Omental fat pad (tissue), 4 donors: Measurements from ENCODE around the gene SLC22A7. TPM values are rescaled to one million over a fixed set of nuclear protein-coding genes. Genes with fewer than 3 reads are reported as not detected.
"Not testable (repeated sequence)": the region's sequence is repeated elsewhere in the genome, so short reads cannot be mapped to it uniquely, and the experiment has no call there.

Source experiments
- ATAC-seq: fragments of 150-250 bp; one replicate; pipeline ENCODE4 v1.9.1; 2016; ENCODE audit warnings: mild to moderate bottlenecking, moderate library complexity; ENCODE audit not compliant: low FRiP score
- DNase-seq: peaks from one replicate; pipeline ENCODE4 v3.0.0-alpha.2; 2019; ENCODE audit warnings: low spot score
- small RNA-seq: library from RNA; depleted of rRNA; stranded (forward); fragments of <200 nt; gene quantifications from one replicate; pipeline ENCODE3, GENCODE V24; 2016
- total RNA-seq, 4 donors: library from RNA; depleted of rRNA; stranded (reverse); fragments of >200 nt; gene quantifications; one replicate each; pipeline ENCODE4 v1.1.0, GENCODE V29; 2016
- TF ChIP-seq, protein P1 (sequence below), 3 donors: fragments of 450-650 bp; IDR thresholded peaks; one replicate each; pipeline ENCODE4 v1.5.1; 2016 to 2017; ENCODE audit warnings: antibody characterized with exemption in 3 of 3, mild to moderate bottlenecking in 3 of 3, moderate library complexity in 2 of 3

The SLC22A7 gene
- total RNA-seq, 4 donors from 2014 or later: not detected

DNA sequence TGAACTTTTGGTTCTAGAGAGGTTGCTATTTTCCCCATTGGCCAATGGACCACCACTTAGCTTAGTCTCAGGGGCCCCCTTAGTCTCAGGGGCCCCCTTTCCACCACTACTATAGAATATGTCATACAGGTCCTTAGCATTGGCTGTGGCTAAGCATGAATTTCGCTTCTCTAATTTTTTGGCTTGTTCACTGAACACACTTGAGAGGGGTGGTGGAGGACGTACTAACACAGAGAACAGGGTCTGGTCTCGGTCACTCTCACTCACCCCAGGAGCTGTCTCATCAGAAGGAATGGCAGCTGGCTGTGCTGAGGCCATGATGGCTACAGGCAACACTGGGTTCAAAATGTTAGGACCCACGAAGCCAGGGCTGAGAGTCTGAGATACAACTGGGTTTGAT lies 41.1 kb downstream of the SLC22A7 start:
- no peak for DNase-seq
- no peak for ATAC-seq
- TF ChIP-seq, protein P1, sequence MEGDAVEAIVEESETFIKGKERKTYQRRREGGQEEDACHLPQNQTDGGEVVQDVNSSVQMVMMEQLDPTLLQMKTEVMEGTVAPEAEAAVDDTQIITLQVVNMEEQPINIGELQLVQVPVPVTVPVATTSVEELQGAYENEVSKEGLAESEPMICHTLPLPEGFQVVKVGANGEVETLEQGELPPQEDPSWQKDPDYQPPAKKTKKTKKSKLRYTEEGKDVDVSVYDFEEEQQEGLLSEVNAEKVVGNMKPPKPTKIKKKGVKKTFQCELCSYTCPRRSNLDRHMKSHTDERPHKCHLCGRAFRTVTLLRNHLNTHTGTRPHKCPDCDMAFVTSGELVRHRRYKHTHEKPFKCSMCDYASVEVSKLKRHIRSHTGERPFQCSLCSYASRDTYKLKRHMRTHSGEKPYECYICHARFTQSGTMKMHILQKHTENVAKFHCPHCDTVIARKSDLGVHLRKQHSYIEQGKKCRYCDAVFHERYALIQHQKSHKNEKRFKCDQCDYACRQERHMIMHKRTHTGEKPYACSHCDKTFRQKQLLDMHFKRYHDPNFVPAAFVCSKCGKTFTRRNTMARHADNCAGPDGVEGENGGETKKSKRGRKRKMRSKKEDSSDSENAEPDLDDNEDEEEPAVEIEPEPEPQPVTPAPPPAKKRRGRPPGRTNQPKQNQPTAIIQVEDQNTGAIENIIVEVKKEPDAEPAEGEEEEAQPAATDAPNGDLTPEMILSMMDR (IDR thresholded peaks at IDR 0.05): no peak

DNA sequence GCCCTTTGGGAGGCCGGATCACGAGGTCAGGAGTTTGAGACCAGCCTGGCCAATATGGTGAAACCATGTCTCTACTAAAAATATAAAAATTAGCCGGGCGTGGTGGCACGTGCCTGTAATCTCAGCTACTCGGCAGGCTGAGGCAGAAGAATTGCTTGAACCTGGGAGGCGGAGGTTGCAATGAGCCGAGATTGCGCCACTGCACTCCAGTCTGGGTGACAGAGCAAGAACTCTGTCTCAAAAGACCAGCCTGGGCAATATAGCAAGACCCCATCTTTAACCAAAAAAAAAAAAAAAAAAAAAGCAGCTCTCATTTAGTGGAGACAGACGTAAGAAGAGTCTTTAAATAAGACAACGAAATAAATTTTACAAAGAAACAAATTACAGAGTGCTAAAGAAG lies 48.2 kb downstream of the SLC22A7 start:
- ATAC-seq: not testable (repeated sequence)

DNA sequence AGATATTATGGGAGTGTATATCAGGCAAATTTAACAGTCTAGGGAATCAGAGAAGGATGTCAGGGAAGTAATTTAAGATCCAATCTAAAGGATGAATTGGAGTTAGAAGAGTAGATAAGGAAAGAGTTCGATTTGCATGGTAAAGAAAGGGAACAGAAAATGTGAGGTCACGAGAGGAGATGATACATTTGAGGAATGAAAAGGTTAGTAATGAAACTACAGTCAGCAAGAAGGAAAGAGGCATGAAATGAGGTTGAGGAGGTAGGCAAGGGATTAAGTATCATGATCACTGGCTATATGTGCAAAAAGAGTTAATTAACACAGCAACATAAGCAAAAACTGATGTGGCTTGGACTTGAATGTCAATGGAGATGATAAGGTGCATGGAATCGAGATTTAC lies 49.0 kb downstream of the SLC22A7 start:
- ATAC-seq: no peak
- TF ChIP-seq, protein P1 (IDR thresholded peaks at IDR 0.05): no peak
- DNase-seq: no peak

More for the DNA sequence above, 48.2 kb downstream of the SLC22A7 start:
- DNase-seq: not testable (repeated sequence)

DNA sequence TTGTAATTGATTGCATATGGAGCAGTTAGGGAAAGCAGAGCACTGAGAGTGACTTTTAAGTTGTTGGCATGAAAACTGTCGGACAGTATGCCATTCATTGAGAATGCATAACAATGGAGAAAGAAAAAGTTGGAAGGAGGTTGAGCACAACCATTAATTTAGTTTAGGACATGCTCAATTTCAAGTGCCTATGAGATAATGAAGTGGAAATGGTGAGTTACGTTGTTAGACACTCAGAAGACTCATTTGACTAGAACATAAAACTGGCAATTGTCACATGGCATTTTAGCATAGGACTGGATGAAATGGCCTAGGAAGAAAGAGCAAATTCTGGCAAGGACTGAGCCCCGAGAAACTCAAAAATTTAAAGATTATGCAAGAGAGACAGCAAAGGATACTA lies 49.4 kb downstream of the SLC22A7 start:
- no peak for ATAC-seq
- TF ChIP-seq, protein P1 (IDR thresholded peaks at IDR 0.05): no peak
- no peak for DNase-seq

DNA sequence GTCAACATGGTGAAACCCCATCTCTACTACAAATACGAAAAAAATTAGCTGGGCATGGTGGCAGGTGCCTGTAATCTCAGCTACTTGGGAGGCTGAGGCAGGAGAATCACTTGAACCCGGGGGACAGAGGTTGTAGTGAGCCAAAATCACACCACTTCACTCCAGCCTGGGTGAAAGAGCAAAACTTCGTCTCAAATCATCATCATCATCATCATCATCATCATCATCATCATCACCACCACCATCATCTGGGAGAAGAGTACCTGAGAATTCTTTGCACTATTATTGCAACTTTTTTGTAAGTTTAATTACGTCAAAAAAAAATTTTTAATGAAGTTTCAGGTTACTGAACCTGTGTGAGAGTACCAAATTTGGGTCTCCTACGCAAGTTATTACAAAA lies 53.9 kb downstream of the SLC22A7 start:
- not testable (repeated sequence) for ATAC-seq, DNase-seq

Small RNA genes within 50 kb of the gene (small RNA-seq; reads per million reads assigned to genes)
- gene RPL12P47: not detected

Other genes with a start within 250 kb of the SLC22A7 start
- gene CUL7, start 244.4 kb upstream of the SLC22A7 start, total RNA-seq: 10 to 100 TPM; 10.1 to 17.3 (median 14.3) TPM
- 10 to 100 TPM; 10.7 to 32.2 (median 19.3) TPM for gene MRPL2, start 238.8 kb upstream of the SLC22A7 start, total RNA-seq
- 10 to 100 TPM; 15.2 to 21.1 (median 16.5) TPM for gene KLC4, start 238.6 kb upstream of the SLC22A7 start, total RNA-seq
- gene PTK7, start 221.9 kb upstream of the SLC22A7 start, total RNA-seq: 10 to 100 TPM; 11.5 to 38.9 (median 13.8) TPM
- 10 to 100 TPM; 21.5 to 37.8 (median 24.4) TPM for gene SRF, start 127.0 kb upstream of the SLC22A7 start, total RNA-seq
- gene CUL9, start 116.1 kb upstream of the SLC22A7 start, total RNA-seq: 10 to 100 TPM; 24.6 to 41.6 (median 28.7) TPM
- 10 to 100 TPM; 57.0 to 88.1 (median 74.7) TPM for gene DNPH1, start 68.8 kb upstream of the SLC22A7 start, total RNA-seq
- not detected for gene TTBK1, start 54.8 kb upstream of the SLC22A7 start, total RNA-seq
- 1 to 10 TPM in 1 of 4 donors, under 1 TPM in 2, not detected in 1; 0.84 to 7.9 (median 0.94) TPM for gene CRIP3, start 10.6 kb downstream of the SLC22A7 start, total RNA-seq
- gene ZNF318, start 71.4 kb downstream of the SLC22A7 start, total RNA-seq: 10 to 100 TPM in 3 of 4 donors, 1 to 10 TPM in 1; 9.2 to 15.8 (median 12.7) TPM
- gene ABCC10, start 129.3 kb downstream of the SLC22A7 start, total RNA-seq: 10 to 100 TPM; 11.5 to 21.9 (median 14.2) TPM
- 1 to 10 TPM in 3 of 4 donors, not detected in 1; 1.1 to 1.5 (median 1.2) TPM for gene DLK2, start 157.3 kb downstream of the SLC22A7 start, total RNA-seq
- 10 to 100 TPM; 12.6 to 23.5 (median 15.7) TPM for gene TJAP1, start 179.3 kb downstream of the SLC22A7 start, total RNA-seq
- gene LRRC73, start 212.1 kb downstream of the SLC22A7 start, total RNA-seq: under 1 TPM in 3 of 4 donors, not detected in 1; 0.19 to 0.48 (median 0.47) TPM
- gene YIPF3, start 218.7 kb downstream of the SLC22A7 start, total RNA-seq: 100 to 1,000 TPM in 1 of 4 donors, 10 to 100 TPM in 3; 67.9 to 109 (median 91.3) TPM
- gene POLR1C, start 218.8 kb downstream of the SLC22A7 start, total RNA-seq: 100 to 1,000 TPM in 1 of 4 donors, 10 to 100 TPM in 3; 22.5 to 104 (median 31.5) TPM